Liver (tissue), 3 donors: ENCODE results near the gene ARSB.

Experiments used
- EGR1 ChIP-seq, 2 donors: IDR thresholded peaks; 2 replicates each; pipeline ENCODE4 v1.6.1; 2016 to 2018; ENCODE audit warnings: antibody characterized with exemption in 2 of 2, low read depth in 2 of 2
- RAD21 ChIP-seq, 2 donors: IDR thresholded peaks; 2 replicates each; pipeline ENCODE4 v1.6.1; 2016; ENCODE audit warnings: antibody characterized with exemption in 2 of 2, mild to moderate bottlenecking in 2 of 2
- REST ChIP-seq: IDR thresholded peaks from 2 replicates; pipeline ENCODE4 v1.6.1; 2016; ENCODE audit warnings: antibody characterized with exemption, mild to moderate bottlenecking
- TAF1 ChIP-seq: conservative IDR thresholded peaks from 2 replicates; pipeline ENCODE4 v1.6.1; 2016; ENCODE audit warnings: antibody characterized with exemption, mild to moderate bottlenecking
- YY1 ChIP-seq: IDR thresholded peaks from 2 replicates; pipeline ENCODE4 v1.6.1; 2016; ENCODE audit warnings: antibody characterized with exemption, mild to moderate bottlenecking
- TF ChIP-seq, protein P1 (sequence below): fragments of 150-350 bp; IDR thresholded peaks from 2 replicates; pipeline ENCODE4 v1.5.1; 2017; ENCODE audit warnings: improper control_type of control experiment, low read depth, low read length; ENCODE audit not compliant: missing input control
- TF ChIP-seq, protein P2 (sequence below): IDR thresholded peaks from 2 replicates; pipeline ENCODE4 v1.6.1; 2016; ENCODE audit warnings: antibody characterized with exemption
- donor health status: healthy.
- donor health status: healthy.

GRCh38 chr5:79031485-79031867, 46.4 kb upstream of the ARSB start:
- TF ChIP-seq REST: no peak
- TF ChIP-seq, protein P1, sequence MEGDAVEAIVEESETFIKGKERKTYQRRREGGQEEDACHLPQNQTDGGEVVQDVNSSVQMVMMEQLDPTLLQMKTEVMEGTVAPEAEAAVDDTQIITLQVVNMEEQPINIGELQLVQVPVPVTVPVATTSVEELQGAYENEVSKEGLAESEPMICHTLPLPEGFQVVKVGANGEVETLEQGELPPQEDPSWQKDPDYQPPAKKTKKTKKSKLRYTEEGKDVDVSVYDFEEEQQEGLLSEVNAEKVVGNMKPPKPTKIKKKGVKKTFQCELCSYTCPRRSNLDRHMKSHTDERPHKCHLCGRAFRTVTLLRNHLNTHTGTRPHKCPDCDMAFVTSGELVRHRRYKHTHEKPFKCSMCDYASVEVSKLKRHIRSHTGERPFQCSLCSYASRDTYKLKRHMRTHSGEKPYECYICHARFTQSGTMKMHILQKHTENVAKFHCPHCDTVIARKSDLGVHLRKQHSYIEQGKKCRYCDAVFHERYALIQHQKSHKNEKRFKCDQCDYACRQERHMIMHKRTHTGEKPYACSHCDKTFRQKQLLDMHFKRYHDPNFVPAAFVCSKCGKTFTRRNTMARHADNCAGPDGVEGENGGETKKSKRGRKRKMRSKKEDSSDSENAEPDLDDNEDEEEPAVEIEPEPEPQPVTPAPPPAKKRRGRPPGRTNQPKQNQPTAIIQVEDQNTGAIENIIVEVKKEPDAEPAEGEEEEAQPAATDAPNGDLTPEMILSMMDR: no peak
- TF ChIP-seq EGR1 (IDR thresholded peaks at IDR 0.05; ENCODE audit: low read depth in 2 of 2): no peak
- TF ChIP-seq, protein P2, sequence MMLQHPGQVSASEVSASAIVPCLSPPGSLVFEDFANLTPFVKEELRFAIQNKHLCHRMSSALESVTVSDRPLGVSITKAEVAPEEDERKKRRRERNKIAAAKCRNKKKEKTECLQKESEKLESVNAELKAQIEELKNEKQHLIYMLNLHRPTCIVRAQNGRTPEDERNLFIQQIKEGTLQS: no peak
- TF ChIP-seq YY1: no peak
- TF ChIP-seq TAF1: no peak
- TF ChIP-seq RAD21 (IDR thresholded peaks at IDR 0.05): peak in 1 of 2 donors; percentile 2
